HG03342 (cell line): ENCODE results near the gene TBC1D7.

ENCODE experiments used
- ATAC-seq: cut with Tn5 transposase; IDR thresholded peaks from one replicate; pipeline ENCODE4 v1.9.1; 2021; ENCODE audit warnings: mild to moderate bottlenecking, moderate library complexity; ENCODE audit not compliant: unreplicated experiment

Gene TBC1D7

DNA sequence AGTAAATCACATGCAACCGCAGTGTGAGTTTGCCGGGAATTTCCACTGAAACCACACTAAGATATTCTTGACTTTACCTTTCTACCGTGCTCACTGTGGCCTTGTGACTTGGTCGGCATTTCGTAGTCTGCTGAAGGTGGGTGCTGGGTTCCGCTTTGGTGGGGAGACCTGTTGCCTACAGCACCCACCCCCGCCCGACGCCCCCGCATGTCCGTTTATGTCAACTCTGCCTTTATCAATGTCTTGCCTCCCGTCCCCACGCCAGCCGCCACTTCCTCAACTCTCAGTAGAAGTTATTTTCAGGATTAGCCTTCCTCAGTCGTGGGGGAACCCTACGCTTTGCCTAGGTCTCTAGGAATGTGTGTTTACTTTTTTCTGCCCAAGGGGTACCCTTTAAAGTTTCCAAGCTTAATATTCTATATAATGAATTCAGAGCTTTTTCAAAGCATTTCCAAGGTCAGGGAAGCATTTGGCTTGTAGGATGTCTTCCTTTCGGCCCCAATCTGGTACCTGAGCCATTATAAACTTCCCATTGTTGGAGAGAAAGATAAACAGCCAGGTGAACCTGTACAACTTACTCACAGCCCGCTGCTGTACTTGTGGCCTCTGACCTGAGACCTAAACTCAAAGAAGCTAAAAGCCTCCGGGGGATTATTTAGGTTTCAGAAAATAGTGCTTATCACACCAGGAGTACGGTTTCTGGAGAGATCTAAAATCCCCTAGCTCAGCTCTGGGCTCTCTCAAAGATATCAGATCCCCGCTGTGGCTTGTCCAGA lies 54.2 kb downstream of the TBC1D7 start:
- peak; percentile 44 for ATAC-seq

DNA sequence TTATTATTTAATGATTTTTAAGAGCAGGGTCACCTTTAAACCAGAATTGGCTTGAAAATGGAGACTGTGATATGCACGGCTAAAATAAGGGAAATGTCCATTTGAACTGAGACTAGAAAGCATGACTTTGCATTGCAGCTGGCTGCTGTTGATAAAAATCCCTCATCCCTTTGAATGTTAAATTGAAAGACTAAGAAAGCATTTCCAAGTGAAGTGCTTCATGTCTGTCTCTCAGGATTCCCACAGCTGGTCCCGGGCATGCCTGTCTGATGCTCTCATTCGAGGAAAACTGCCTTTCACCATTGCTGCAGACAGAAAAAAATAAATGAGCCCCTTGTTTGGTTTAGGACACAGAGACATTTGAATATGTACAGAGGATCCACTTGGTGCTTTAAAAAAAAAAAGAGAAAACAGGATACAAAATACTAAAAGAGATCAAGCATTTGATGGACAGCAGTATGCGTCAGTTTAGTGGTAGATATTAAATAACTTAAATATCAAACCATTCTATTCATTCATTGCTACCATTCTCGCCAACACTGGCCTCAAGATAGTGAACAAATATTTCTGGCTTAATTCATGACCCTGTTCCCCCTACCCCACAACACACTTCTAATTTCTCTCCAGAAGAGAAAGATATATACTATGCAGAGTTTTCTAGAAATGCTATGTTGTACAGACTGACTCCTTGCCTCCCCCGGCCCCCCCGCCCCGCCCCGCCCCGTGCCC lies 55.0 kb downstream of the TBC1D7 start:
- no peak for ATAC-seq

DNA sequence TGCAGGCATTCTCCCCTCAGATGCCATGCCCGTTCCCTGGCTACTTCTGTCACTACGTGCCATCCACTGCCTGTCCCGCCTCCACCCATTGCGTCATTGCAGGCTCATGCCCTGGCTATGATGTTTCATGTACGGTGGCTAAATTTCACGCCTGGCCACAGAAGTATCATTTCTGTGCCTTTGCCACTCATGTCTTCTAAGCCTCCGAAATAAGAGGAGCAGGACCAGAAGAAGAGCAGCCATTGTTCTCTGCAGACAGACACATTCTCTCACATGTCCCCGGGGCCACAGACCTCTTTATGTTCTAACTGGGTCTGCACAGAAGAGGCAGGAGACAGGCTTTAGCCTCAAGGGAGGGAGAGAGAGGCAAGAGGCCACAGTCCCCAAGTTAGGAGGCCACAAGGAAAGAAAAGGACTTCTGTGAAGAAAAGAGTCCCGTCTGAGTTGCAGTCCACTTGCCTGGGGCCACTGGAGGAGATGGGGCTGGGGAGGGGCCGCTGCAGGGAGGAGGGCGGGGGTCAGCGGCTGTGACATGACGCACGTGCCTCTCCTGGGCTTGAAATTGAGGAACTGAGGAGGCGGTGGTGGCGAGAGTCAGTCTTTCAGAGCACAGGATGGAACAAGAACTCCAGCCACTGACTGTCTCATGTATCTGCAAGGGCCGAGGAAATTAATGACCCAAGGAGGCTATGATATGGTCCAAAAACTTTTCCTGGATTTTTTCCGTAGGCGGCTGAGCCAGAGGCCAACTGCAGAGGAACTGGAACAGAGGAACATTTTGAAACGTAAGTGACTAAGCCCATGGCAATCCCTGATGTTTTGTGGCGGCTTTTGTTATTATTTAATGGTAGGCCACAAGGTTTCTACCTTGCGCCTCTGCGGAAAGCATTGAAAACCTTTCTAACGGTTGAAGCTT lies 55.9 kb downstream of the TBC1D7 start:
- peak; percentile 61 for ATAC-seq

DNA sequence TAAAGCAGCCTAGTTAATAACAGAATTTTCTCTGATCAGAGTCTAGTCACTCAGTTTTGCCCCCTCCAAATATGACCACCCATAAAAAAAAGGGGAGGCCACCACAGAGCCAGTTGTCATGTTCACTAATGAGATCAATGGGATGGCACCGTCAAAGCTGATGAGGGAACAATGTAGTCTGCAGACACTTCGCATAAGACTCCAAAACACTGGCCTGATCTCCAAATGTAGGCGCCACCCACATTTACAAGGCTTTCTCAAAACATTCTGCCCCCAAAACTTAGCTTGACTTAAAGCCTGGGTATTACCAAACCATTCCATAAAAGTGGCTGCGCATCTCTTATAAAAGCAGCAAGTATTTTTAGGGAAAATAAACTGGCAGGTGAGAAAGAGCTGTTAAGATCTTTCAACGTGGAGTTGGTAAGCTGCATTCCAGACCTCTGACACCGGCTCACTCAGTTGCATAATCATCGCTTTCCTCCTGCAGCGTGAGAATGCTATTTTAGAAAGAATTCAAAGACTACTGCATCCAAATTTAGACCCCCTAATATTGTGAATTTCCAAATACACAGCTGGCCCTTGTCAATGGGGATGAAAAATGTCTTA lies 59.3 kb downstream of the TBC1D7 start:
- ATAC-seq: no peak

DNA sequence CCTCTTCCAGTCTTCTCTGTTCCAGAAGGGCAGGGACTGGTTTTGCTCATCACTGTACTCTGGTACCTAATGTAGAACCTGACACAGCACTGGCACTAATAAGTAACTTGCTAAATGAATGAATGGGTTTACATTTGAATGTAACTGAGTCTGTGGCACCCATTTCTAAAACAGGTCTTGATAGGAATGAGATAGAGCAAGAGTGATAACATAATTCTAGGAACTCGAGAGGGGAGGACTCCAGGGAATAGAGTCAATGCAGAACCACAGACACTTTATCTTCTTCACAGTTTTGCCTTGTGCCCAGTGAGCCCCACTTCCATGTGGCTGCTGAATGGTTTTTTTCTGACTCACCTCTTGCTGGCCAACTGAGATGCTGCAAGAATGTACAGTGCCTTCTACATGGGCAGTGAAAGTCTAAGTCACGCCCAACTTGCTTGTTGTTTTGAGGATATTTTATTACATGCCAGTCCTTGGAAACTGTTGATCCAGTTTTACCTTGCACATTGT lies 61.1 kb downstream of the TBC1D7 start:
- ATAC-seq: no peak

DNA sequence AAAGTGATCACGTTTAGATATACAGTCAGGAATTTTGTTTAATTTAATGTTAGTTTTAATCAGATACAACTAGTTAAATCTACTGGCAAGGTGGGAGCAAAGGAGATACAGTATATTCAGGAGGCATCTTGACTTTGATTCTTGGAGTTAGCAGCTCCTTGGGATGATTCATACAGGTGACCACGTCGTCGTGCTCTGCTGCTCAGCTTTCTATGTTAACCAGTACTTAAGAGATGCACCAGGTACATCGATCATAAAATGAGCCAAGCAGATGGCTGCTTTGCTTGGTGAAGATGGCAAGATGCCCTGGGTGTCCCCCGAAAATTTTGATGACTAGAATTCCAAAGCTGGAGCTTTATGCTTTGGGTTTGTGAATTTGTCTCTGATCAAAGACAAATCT lies 64.7 kb downstream of the TBC1D7 start:
- no peak for ATAC-seq

DNA sequence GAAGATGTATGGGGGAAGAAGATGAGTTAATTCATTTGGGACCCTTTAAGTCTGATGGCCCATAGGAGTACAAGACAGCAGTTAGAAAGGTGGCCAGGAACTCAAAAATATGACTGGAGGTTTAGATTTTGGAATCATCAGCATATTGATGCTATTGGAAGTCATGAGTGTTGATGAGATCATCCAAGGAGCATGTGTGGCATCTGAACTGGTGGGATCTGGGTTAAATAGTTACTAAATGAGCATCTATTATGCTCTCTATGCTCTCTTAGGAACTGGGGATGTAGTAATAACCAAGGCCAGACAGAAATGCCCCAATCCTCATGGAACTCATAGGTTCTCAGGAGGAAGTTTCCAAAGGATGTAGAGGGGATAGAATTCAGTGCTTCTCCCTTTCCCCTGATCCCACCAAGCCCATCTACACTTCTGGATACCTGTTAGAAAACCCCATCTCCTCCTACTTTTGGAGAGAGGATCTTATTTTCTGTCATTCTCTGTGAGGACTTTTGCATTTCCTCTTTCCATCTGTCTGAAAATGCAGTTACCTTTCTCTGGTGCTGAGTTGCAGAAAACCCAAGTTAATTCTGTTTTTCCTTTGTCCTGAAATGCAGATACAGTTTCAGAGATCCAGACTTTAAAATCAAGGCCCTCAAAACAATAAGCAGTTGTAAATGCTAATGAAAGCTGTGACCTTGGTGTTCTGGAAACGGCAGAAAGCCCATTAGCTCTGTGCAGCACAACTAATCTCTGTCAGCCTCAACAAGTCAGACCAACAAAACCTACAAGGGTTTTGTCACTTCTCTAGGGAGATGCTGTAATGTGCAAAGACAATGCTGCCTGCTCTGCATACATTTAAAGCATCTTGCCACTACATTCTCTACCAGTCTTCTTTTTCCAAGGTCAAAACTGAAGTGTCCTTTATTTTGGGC lies 65.8 kb downstream of the TBC1D7 start:
- ATAC-seq: no peak

DNA sequence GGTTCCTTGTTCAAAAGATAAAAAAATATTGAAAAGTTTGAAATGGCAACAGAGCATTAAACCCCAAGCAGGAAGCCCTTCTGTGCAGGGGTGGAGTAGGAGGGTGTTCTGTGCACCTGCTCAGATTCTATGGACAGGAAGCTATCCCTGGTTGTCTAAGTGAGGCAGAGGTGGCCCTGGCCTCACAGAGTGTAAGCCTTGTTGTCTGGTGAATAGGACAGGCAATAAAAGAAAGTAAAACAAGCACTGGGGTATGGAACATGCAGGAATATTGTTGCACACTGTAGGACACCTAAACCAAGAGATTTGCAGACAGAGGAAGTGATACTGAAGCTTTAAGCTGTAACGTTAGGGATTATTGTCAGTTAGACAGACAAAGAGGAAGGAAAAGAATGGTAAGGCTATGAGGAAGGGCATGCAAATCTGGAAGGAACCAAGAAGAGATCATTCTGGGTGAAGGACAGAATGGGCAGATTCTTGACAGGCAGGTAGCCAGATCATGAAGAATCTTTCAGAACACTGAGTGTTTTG lies 66.8 kb downstream of the TBC1D7 start:
- ATAC-seq: peak; percentile 62

DNA sequence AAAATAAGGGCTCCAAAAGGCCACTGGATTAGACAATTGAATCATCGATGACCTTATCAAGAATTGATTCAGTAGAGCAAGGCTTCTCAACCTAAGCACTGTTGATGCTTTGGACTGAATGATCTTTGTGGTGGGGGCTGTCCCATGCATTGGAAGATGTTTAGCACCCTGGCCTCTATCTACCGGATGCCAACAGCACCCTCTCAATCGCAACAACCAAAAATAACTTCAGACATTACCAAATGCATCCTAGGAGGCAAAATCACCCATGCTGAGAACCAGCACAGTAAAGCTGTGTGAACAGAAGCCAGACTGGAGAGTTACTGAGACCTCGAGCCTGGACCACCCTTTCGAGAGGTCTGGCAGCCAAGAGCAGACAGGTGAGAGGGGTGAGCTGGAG lies 67.5 kb downstream of the TBC1D7 start:
- ATAC-seq: peak; percentile 20

DNA sequence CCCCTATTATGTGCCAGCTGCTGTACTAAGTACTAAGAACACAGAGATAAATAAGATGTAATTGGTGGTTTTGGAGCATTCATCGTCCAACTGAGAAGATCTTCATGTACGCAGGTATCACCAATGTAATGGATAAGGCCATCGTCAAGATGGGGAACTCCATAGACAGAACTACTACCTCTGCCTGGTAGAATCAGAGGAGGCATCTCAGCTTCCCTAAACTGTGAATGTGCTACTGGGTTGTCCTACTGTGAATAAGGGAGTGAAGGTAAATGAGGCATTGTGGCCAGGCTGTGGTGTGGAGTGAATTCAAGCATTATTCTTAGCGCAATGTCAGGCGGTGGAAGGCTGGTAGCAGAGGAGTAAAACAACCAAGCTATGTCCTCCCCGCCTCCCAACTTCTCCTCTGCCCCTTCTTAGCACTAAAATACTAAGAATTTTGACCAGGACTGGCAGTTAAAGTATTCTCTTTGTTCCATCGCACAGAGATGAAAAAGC lies 68.2 kb downstream of the TBC1D7 start:
- no peak for ATAC-seq

DNA sequence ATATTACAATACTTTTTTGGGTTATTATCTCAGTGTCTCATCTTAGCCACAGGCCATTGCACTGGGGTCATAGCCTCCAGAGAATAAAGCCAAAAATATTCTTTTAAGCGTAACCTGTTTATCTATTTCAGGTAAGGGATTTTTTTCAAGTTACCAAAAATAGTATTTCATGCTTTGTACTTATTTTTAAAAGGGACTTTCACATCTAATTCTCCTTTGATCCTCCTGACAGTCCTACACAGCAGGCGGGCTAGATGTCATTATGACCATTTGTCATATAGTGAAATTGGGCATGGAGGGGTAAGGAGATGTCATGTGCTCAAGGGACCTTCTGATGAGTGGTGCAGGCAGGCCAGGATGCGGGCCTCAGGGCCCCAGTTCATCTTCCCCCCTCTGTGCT lies 68.9 kb downstream of the TBC1D7 start:
- no peak for ATAC-seq

DNA sequence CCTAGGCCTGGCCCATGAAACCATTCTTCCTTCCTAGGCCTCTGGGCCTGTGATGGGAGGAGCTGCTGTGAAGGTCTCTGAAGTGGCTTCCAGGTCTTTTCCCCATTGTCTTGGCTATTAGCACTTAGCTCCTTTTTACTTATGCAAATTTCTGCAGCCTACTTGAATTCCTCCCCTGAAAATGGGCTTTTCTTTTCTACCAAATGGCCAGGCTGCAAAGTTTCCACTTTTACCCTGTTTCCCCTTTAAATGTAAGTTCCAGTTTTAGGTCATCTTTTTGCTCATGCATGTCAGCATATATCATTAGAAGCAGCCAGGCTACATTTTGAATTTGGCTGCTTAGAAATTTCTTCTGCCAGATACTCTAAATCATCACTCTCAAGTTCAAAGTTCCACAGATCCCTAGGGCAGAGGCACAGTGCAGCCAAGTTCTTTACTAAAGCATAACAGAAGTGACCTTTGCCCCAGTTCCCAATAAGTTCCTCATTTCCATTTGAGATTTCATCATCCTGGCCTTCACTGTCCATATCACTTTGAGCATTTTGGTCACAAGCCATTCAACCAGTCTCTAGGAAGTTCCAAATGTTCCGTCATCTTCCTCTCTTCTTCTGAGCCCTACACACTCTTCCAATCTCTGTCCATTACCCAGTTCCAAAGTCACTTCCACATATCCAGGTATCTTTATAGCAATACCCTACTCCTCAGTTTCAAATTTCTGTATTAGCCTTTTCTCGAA lies 71.9 kb downstream of the TBC1D7 start:
- ATAC-seq: no peak
